H1 (cell line): Measurements from ENCODE around the gene FBN1. TPM values are rescaled to one million over a fixed set of nuclear protein-coding genes. Genes with fewer than 3 reads are reported as not detected.

ENCODE experiments used
- CBX5 ChIP-seq: fragments of 300-800, 300-1000 bp; sonication (generic); IDR thresholded peaks from 2 replicates; pipeline ENCODE4 v1.7.1; 2016; ENCODE audit warnings: antibody characterized with exemption, low read length, low read depth
- CREB1 ChIP-seq: IDR thresholded peaks from 2 replicates; pipeline ENCODE4 v1.6.1; 2012; ENCODE audit warnings: inconsistent platforms
- GABPA ChIP-seq: IDR thresholded peaks from 2 replicates; pipeline ENCODE4 v1.6.1; 2011; ENCODE audit warnings: mild to moderate bottlenecking, low read length, moderate library complexity, borderline replicate concordance; ENCODE audit not compliant: insufficient read depth
- RAD21 ChIP-seq, 2 experiments: IDR thresholded peaks in 1 of 2; conservative IDR thresholded peaks in 1 of 2; 2 replicates each; pipeline ENCODE4 v1.6.1; 2011; ENCODE audit warnings: low read depth in 2 of 2, low read length in 2 of 2, improper control_type of control experiment in 1 of 2, inconsistent platforms in 1 of 2, mild to moderate bottlenecking in 1 of 2, moderate library complexity in 1 of 2
- SIN3A ChIP-seq, 2 experiments: IDR thresholded peaks in 1 of 2; conservative IDR thresholded peaks in 1 of 2; 2 replicates each; pipeline ENCODE4 v1.6.1; 2011 to 2012; ENCODE audit warnings: low read length in 2 of 2, improper control_type of control experiment in 1 of 2, low read depth in 1 of 2, mild to moderate bottlenecking in 1 of 2
- polyA plus RNA-seq, 7 experiments: library from polyadenylated mRNA; depleted of rRNA in 3 of 7; stranded (reverse) in 5 of 7; unstranded in 2 of 7; fragments of >200 nt in 5 of 7; fragments of 200-250 nt in 2 of 7; gene quantifications; 1 replicate in 5 of 7; 2 replicates in 1 of 7; 4 replicates in 1 of 7; pipeline versions ENCODE4 v1.2.1 to v1.2.3, GENCODE V29; 2011 to 2013; ENCODE audit warnings: missing spikeins in 2 of 7, mixed read lengths in 2 of 7
- total RNA-seq: library from RNA; stranded (reverse); fragmentation: NEBNext Ultra II Directional; extraction: Animal tissue kit (Norgen Biotek cat#: 25700); gene quantifications from 2 replicates; pipeline ENCODE4 v1.2.1, GENCODE V29; 2021

FBN1 gene
- total and polyA plus RNA-seq, 2 of the 8 experiments (the other 6 are each of a cell fraction or from before 2014, with no cell fraction given): 3.0 to 4.0 TPM

- TF ChIP-seq RAD21 (IDR thresholded peaks at IDR 0.05 in 1 of 2, conservative IDR thresholded peaks at IDR 0.05 in 1 of 2; ENCODE audit: low read depth in 2 of 2, low read length in 2 of 2): no peak
- TF ChIP-seq SIN3A (conservative IDR thresholded peaks at IDR 0.05 in 1 of 2, IDR thresholded peaks at IDR 0.05 in 1 of 2; ENCODE audit: low read depth in 1 of 2, low read length in 2 of 2): no peak
- TF ChIP-seq GABPA: no peak
- no peak for TF ChIP-seq CBX5
- TF ChIP-seq CREB1: no peak
These were observed 5.4 kb upstream of the FBN1 start (continued) for GRCh38 chr15:48650931-48651330.
